GM18870 (cell line): Measurements from ENCODE around the gene NEDD4L.

Experiments
- ATAC-seq: cut with Tn5 transposase; IDR thresholded peaks from one replicate; pipeline ENCODE4 v1.9.1; 2021; ENCODE audit warnings: moderate library complexity; ENCODE audit not compliant: unreplicated experiment

Gene NEDD4L

DNA sequence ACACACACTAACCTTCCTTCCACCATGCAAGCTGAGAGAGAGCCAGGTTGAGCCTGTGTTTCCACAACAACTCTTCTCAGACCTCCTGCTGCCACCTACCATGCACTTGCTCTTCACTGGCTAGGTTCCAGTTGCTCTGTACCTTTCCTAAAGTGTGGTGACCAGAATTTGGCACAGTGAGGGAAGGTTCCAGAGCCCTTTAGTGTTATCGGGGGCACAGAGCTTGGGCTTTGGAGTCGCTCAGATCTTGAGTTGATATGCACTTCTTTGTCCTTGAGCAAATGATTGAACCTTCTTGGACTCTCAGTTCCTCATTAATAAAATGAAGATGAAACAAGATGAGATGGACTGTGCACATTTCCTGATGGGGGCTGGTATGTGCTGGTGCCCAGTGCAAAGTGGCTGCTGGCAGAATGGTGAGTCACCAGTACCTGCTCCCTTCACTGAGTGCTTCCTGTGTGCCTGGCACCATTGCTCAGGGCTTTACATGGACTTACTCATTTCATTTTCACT lies 47.1 kb downstream of the NEDD4L start:
- peak; percentile 79 for ATAC-seq

GRCh38 chr18:58093311-58093803 lies 49.3 kb downstream of the NEDD4L start:
- ATAC-seq, result no peak

- ATAC-seq, result no peak
Measured at GRCh38 chr18:58095222-58095621, 51.2 kb downstream of the NEDD4L start.

- ATAC-seq, result no peak
Measured at GRCh38 chr18:58095655-58096054, 51.6 kb downstream of the NEDD4L start.

- ATAC-seq, result no peak
Measured at GRCh38 chr18:58096658-58097057, 52.6 kb downstream of the NEDD4L start.

DNA sequence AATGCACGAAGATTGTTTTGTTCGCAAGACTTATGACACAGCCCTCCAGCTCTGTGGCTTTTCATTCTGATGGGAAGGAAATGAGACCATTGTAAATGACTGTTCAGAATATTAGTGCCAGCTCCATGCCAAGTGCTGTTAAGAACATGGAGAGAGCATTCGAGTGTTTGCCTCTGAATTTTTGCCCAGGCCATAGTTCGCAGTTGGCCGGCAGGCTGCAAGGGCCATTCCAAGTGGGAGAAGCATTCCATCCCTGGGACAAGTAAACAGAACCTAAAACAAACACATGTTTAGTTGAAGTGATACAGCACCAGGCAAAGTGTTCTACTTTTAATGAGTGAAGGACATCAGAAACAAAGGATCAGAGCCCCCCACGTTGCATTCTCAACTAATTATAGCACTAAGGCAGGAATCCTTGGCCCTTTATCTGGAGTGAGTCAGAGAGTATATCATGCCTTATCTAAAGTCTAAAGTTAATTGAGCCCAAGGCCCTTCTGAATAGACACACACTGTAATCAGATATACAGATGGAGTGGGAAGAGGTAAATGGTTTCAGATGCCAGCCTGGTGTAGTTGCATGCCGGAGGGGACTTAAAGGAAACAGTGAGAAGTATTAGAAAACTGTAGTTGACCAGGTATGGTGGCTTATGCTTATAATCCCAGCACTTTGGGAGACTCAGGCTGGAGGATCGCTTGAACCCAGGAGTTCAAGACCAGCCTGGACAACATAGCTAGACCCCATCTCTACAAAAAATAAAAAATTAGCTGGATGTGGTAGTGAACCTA lies 53.3 kb downstream of the NEDD4L start:
- ATAC-seq, result no peak

DNA sequence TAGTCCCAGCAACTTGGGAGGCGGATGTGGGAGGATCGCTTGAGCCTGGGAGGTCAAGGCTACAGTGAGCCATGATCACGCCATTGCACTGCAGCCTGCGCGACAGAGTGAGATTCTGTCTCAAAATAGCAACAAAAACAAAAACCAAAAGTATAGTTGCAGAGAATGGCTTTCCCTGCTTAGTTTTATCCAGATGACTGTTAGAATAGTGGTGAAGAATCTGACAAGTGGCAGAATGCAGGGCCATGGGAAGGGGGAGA lies 53.8 kb downstream of the NEDD4L start:
- ATAC-seq, result no peak

- no peak for ATAC-seq
Measured at GRCh38 chr18:58098706-58099105, 54.7 kb downstream of the NEDD4L start.

DNA sequence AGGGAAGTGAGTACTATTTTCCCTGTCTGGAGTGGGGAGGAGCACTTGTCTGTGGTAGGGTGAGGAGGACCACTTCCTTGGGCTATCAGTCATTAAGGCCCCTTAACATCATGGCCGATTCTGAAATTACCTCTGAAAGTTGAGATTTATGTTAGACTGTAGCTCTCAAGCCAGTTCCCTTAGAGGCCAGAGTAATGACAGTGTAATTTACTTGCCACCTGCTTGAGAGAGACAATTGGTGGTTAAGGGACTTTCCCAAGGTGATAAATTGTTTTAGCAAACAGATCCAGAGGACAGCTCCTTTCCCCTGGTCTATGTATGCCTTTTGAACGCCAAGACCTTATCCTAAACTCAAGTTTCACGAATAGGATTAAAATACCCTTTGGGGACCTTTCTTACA lies 56.1 kb downstream of the NEDD4L start:
- ATAC-seq, result no peak

DNA sequence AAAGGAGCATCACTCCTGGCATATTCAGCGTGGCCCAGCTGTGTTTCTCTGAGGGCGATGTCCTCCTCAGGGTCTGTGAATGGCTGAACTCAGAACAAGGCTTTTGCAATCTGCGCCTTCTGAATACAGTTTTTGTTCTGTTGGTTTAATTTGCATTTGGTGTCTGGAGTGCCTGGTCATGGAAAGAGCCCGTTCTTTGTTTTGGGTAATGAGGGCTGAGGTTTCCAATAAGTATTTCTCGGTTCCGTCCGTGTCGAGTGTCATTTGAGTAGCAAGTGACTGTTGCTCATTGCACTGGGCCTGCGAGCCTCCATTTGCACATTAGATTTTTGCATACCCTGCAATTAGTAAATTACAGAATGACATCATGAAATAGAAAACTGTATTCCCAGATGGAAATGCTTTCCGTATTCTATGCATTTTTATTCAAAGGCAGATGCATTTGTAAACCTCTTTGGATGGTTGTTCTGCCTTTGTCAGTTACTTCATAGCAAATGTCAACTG lies 57.3 kb downstream of the NEDD4L start:
- ATAC-seq, result peak; percentile 48

DNA sequence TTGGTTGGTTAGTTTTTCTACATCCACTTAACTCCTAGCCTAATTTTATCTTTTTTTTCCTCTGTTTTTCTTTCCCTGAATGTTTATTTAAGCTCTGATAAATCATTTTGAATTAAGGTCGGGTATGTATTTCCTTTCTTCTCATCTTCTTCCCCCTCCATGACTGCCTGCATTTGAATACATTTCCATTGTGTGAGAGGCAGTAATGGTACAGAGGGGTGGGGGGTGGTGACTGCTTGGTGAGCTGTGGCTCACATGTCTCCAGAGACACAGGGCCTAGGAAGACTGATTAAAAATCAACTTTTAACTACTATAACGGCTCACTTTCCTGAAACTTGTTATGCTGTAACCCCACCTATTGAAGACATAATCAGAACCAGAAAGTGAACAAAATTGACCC lies 58.0 kb downstream of the NEDD4L start:
- no peak for ATAC-seq

GRCh38 chr18:58102875-58103274 lies 58.8 kb downstream of the NEDD4L start:
- ATAC-seq, result no peak

DNA sequence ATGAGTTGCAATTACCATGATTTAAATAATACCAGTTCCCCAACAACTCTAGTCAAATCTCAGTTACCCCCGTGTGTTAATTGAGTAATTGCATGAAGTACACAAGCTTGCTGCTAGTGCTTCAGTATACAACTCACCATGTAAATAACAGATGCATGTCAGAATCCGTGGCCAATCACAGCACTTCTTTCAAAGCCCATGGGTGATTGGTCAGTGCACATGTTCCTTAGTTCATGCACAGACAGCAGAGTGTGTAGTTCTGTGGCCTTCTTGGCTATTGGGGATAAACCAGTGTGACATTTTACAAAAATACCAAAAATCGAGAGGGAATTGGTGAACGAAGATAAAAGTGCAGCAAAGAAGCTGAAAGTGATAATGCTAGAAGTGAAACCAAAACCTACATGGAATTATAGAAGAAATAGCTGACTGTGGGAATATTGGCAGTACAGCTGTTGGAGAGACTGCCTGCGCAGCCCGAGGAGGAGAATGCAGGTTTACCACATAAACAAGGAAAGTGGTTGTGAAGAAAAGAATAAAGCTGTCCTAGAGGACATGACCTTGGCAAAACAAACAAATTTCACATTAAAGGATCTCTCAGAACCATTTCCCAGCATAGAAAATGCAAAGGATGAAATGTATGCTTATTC lies 59.4 kb downstream of the NEDD4L start:
- ATAC-seq, result no peak

GRCh38 chr18:58104096-58104495 lies 60.1 kb downstream of the NEDD4L start:
- ATAC-seq, result no peak

DNA sequence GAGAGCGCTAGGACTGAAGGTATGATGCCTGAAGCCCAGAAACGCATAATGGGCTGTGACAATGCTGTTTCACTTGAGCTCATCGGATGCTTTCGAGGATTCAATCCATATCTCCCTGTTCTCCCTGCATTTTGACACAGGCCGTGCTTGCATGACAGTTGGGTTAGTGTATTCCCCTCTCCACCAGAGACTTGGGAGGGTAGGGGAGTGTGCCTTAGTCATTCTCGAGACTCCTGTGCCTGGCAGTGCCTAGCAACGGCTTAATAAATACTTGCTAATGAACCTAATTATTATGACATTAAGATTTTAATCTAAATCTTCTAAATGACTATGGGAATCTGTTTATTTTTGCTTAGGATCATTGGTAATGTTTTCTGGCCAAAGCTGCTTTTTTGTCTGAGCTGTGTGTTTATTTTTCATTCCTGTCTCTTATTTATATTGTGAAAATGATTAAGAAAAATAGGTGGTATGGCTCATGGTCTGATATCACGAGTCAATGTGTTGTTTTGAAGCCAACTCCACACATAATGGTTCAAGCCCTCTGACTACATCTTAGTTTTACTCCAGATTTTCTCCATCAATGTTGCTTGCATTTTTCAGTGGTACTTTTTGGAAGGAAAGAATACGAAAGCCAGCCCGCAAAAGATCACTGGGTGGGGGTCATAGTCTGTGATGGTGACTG lies 61.3 kb downstream of the NEDD4L start:
- ATAC-seq, result no peak

DNA sequence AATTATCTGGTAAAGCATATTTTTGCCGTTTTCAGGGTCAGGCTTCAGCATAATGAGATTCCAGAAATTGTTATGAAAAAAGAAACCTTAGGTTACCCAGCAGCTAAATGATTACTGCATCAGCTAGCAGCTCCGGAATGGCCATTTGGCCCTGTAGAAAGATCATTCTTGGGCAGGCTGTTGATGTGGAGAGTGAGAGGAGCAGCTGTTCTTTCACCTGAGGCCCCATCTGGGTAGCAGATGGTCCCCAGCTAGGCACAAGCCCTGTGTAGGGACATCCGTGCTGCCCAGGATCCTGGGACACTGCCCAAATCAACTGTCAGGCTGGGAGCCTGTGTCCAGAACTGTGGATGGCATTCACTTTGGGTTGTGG lies 61.8 kb downstream of the NEDD4L start:
- no peak for ATAC-seq

DNA sequence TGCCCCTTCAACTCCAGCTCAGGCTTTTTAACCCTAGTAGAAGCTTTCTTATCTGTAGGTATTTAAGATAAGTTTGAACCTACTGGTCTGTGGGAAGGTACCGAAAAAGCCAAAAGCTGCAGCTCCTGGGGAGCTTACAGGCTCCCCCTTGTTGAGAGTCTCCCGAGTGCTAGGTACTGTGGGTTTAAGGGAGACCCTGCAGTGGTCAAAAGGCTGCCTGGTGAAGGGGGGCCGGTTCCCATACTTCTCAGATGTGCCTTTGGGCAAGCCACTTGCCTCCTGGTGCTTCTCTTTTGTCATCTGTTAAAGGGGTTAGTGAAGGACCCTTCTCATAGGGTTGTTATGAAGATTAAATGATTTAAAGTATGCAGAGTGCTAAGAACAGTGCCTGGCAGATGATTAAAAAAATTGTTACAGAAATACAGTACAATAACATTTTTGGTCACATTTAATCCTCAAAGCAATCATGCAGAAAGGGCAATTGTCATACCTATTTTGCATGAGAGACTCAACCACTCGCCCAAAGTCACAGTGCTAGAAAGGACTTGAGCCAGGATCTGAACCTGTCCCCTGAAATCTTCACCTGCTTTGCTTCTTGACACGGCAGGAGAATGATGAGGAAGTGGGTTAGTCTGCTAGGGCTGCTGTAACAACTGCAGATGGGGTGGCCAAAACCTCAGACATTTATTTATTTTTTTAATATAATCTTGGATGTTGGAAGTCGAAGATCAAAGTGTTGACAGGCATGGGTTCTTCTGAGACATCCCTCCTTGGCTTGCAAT lies 62.5 kb downstream of the NEDD4L start:
- no peak for ATAC-seq

- ATAC-seq, result no peak
Measured at GRCh38 chr18:58109256-58109655, 65.2 kb downstream of the NEDD4L start.

DNA sequence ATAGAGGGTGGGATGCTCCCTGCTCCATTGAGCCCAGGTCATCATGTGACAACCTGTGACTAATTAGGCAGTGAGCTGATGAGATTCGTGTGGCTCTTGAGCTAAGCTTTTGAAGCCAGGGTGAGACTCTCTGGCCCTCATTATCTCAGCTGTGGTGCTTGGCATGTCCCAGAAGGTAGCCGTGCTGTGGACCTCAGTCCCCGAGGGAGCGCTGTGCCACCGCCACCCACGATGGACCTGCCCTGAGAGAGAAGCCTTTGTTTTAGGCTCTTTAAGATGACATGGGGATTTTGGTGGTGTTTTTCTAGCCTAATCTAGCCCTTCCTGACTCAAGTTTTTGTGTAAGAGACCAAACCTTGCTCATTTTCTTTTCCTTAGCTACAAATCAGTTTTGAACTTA lies 66.4 kb downstream of the NEDD4L start:
- no peak for ATAC-seq

GRCh38 chr18:58112174-58112573 lies 68.1 kb downstream of the NEDD4L start:
- no peak for ATAC-seq

GRCh38 chr18:58113337-58113736 lies 69.3 kb downstream of the NEDD4L start:
- ATAC-seq, result peak; percentile 65
